NCI-H1105 (cell line): ENCODE data around the gene PIP5K1A.

Source experiments
- DNase-seq: peaks from one replicate; lab custom pipeline; 2025; lab: John Stamatoyannopoulos, UW

PIP5K1A gene

DNA sequence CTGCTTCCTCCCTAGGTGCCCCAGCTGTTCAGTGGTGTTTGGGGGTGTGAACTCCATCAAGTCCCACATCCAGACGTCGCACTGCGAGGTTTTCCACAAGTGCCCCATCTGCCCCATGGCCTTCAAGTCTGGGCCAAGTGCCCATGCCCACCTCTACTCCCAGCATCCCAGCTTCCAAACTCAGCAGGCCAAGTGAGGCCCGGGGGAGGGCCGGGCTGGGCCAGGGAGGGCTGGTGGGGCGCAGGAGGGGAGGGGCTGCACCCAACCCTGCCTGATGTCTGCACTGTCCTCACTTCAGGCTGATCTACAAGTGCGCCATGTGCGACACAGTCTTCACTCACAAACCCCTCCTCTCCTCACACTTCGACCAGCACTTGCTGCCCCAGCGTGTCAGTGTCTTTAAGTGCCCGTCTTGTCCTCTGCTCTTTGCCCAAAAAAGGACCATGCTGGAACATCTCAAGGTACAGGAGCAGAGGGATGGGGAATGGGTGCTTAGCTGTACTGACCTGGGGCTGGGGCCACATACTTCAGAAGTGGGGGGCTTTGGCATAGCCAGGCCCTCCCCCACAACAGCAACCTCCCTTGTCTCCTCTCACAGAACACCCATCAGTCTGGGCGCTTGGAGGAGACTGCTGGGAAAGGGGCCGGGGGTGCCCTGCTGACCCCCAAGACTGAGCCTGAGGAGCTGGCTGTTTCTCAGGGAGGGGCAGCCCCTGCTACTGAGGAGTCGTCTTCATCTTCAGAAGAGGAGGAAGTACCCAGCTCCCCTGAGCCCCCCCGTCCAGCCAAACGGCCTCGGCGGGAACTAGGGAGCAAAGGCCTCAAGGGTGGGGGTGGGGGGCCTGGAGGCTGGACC lies 91.0 kb downstream of the PIP5K1A start:
- DNase-seq = no peak

DNA sequence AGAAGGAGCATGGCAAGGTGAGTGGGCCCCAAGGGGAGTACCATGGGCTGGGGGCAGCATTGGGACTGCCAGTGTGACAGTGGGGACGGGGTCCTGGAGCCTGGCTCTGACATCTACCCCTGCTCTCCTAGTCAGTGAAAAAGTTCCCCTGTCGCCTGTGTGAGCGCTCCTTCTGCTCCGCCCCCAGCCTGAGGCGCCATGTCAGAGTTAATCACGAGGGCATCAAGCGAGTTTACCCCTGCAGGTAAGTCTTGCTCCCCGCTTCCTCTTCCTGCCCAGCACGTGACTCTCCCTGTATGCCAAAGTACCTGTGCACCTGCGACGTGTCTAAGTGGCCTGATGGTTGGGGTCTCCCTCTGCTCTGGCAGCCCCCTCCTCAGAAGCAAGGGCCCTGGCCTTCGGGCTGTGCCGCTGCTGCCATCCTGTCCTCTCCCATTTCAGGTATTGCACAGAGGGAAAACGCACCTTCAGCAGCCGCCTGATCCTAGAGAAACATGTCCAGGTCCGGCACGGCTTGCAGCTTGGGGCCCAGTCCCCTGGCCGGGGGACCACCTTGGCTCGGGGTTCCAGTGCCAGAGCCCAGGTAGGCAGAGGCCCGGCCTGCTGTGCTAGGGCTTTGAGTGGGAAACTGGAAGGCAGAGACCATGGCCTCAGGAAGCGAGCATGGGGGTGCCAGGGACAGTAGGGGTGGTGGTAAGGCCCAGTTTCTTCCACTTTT lies 91.8 kb downstream of the PIP5K1A start:
- DNase-seq = no peak

DNA sequence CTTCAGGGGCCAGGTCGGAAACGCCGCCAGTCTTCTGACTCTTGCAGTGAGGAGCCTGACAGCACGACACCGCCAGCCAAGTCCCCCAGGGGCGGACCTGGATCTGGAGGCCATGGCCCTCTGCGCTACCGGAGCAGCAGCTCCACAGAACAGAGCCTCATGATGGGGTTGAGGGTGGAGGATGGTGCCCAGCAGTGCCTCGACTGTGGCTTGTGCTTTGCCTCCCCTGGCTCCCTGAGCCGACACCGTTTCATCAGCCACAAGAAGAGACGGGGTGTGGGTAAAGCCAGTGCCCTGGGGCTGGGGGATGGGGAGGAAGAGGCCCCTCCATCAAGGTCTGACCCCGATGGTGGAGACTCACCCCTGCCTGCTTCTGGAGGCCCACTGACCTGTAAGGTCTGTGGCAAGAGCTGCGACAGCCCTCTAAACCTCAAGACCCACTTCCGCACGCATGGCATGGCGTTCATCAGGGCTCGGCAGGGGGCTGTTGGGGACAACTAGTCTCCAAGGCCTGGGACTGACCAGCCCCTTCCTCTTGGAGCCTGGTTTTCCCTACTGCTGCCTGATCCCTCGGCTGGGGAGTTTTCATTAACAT lies 92.5 kb downstream of the PIP5K1A start:
- DNase-seq = no peak

DNA sequence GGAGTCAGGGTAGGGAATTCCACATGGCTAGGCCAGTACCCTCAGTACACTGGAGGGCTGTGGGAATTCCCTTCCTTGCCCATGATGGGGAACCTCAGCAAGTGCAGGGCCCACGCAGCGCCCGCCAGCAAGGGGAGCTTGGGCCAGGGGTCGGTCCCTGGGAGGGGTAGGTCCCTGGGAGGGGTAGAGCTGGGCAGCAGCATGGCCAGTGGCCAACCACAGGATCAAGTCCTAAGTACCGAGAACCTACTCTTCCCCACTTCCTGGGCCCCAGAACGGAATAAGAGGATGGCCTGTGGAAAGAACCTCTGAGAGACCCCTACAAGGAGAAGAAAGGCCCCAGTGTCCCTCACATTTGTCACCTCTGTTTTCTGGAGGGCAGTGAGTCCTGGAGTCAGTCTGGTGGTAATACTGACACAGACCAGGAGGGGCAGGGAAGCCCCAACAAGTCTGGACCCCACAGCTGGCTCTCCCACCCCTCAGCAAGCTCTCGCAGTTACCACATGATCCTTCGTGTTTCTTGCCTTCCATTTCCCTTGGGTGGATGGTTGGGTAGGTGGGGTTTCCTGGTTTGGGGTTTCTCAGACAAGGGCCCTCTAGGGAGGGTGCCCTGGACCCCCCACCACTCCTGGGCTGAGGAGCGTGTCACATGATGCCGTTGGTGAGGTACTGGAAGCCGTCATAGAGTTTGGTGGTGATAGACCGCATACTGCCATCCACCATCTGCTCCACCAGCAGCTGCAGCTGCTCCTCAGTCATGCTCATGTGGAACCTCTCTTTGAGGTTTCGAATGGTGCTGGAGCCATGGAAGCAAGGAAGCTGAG lies 94.1 kb downstream of the PIP5K1A start:
- DNase-seq = no peak

DNA sequence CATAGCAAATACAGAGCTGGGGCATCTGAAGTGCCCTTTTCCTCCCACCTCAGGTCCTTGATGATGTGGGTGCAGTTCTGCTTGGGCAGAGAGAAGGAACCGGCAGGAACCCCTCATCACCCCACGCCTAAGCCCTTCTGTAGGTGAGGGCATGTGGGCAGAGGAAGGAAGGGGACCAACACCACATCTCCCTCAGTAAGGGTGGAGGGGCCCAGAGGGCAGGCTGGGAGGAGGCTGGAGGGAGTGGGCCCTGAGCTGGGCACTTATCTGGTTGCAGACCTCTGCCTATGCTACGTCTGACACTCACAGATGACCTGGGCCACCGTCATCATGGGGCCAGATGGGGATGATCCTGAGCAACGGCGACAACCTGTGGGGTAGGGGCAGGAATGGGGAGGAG lies 94.7 kb downstream of the PIP5K1A start:
- no peak for DNase-seq

DNA sequence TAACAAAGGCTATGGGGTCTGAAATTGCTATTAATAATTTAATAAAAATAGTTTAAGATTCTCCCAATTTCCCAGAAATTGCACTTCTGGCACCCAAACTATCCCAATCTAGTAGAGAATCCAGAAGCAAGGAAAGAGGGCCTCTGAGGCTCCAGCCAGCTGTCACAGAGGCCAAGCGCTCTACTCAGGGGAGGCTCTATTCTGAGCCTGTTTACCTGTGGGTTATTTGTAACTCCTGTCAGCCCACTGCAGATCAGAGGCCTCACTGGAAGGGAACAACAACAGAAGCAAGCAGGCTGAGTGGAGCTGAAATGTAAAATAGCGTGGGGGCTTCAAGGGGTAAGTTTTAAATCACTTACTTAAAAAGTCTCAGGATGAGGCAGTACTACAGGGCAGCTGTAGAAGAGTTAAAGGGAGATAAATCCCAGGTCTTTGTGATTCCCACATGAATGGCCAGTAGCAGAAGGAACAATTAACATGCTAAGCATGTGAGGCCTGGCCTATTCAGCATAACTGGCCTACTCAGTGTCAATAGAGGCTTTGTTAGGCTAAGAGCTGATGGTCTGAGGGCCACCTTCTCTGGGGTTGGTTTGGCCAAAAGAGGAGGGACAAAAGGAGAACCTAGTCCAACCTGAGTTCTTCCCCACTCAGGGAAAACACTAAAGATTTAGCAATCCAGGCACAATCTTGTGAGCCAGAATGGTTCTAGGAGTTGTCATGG lies 96.5 kb downstream of the PIP5K1A start:
- DNase-seq = no peak
